Fibroblast of lung (primary cell): ENCODE measurements around the gene GNAS.

ENCODE experiments used
- EZH2 ChIP-seq: IDR thresholded peaks from 2 replicates; pipeline ENCODE4 v1.5.1; 2012; ENCODE audit warnings: low read length, control low read depth, mild to moderate bottlenecking; ENCODE audit errors: missing control alignments
- TF ChIP-seq, protein P1 (sequence below), 2 donors: IDR thresholded peaks in 1 of 2; conservative IDR thresholded peaks in 1 of 2; 1 replicate in 1 of 2; 2 replicates in 1 of 2; pipeline ENCODE4 v1.5.1; 2011 to 2012; ENCODE audit warnings: low read length in 2 of 2, control low read depth in 1 of 2, inconsistent platforms in 1 of 2, low read depth in 1 of 2, mild to moderate bottlenecking in 1 of 2

- TF ChIP-seq, protein P1, sequence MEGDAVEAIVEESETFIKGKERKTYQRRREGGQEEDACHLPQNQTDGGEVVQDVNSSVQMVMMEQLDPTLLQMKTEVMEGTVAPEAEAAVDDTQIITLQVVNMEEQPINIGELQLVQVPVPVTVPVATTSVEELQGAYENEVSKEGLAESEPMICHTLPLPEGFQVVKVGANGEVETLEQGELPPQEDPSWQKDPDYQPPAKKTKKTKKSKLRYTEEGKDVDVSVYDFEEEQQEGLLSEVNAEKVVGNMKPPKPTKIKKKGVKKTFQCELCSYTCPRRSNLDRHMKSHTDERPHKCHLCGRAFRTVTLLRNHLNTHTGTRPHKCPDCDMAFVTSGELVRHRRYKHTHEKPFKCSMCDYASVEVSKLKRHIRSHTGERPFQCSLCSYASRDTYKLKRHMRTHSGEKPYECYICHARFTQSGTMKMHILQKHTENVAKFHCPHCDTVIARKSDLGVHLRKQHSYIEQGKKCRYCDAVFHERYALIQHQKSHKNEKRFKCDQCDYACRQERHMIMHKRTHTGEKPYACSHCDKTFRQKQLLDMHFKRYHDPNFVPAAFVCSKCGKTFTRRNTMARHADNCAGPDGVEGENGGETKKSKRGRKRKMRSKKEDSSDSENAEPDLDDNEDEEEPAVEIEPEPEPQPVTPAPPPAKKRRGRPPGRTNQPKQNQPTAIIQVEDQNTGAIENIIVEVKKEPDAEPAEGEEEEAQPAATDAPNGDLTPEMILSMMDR (conservative IDR thresholded peaks at IDR 0.05 in 1 of 2, IDR thresholded peaks at IDR 0.05 in 1 of 2; ENCODE audit: low read depth in 1 of 2, low read length in 2 of 2), result peak; percentile 25 to 45
- TF ChIP-seq EZH2, result no peak
Observed at GRCh38 chr20:58868795-58869194, 16.3 kb downstream of the GNAS start.
